Activated B cell treated with CpG ODN at 0.5 μM for 24 hours (primary cell): Measurements from ENCODE around the gene MMEL1. TPM values are rescaled to one million over a fixed set of nuclear protein-coding genes. Genes with fewer than 3 reads are reported as not detected.

ENCODE experiments used
- ATAC-seq: fragments of 200-7000 bp; cut with Tn5 transposase; one replicate; pipeline ENCODE4 v1.10.0; 2021; ENCODE audit warnings: low read depth, mild to moderate bottlenecking, moderate library complexity
- CTCF ChIA-PET: fragments of 350-600 bp; sonication (Branson Sonifier 250); formaldehyde crosslinking; loops from one replicate; lab custom pipeline; 2021; ENCODE audit warnings: antibody characterized with exemption; lab: Charles Lee
- POLR2A ChIA-PET: fragments of 350-600 bp; sonication (Branson Sonifier 250); formaldehyde crosslinking; loops from one replicate; lab custom pipeline; 2021; ENCODE audit warnings: antibody characterized with exemption; lab: Charles Lee
- DNase-seq: peaks from one replicate; pipeline ENCODE4 v3.0.0; 2022
- H3K27ac Mint-ChIP-seq: one replicate; pipeline ENCODE4 v1.8.0; 2020; ENCODE audit warnings: mixed read lengths
- H3K27me3 Mint-ChIP-seq: one replicate; pipeline ENCODE4 v1.8.0; 2021; ENCODE audit warnings: mixed read lengths
- H3K36me3 Mint-ChIP-seq: one replicate; pipeline ENCODE4 v1.8.0; 2021; ENCODE audit warnings: low read depth, mixed read lengths
- H3K4me1 Mint-ChIP-seq: one replicate; pipeline ENCODE4 v1.8.0; 2021; ENCODE audit warnings: mixed read lengths
- H3K4me3 Mint-ChIP-seq: one replicate; pipeline ENCODE4 v1.8.0; 2020; ENCODE audit warnings: mild to moderate bottlenecking, mixed read lengths
- H3K9me3 Mint-ChIP-seq: one replicate; pipeline ENCODE4 v1.8.0; 2020; ENCODE audit warnings: mixed read lengths
- intact Hi-C: fragments of 100-400 bp; cut with micrococcal nuclease; formaldehyde crosslinking; loops from one replicate; pipeline ENCODE4 v1.15.1; 2024
- total RNA-seq: library from RNA; stranded (reverse); gene quantifications from 2 replicates; pipeline ENCODE4 v1.2.3, GENCODE V29; 2022
- TF ChIP-seq, protein P1 (sequence below): fragments of 200-600 bp; IDR thresholded peaks from one replicate; pipeline ENCODE4 v1.8.0; 2022; ENCODE audit warnings: antibody characterized with exemption, mild to moderate bottlenecking

Gene MMEL1
- total RNA-seq, 1 donor from 2014 or later = not detected

DNA sequence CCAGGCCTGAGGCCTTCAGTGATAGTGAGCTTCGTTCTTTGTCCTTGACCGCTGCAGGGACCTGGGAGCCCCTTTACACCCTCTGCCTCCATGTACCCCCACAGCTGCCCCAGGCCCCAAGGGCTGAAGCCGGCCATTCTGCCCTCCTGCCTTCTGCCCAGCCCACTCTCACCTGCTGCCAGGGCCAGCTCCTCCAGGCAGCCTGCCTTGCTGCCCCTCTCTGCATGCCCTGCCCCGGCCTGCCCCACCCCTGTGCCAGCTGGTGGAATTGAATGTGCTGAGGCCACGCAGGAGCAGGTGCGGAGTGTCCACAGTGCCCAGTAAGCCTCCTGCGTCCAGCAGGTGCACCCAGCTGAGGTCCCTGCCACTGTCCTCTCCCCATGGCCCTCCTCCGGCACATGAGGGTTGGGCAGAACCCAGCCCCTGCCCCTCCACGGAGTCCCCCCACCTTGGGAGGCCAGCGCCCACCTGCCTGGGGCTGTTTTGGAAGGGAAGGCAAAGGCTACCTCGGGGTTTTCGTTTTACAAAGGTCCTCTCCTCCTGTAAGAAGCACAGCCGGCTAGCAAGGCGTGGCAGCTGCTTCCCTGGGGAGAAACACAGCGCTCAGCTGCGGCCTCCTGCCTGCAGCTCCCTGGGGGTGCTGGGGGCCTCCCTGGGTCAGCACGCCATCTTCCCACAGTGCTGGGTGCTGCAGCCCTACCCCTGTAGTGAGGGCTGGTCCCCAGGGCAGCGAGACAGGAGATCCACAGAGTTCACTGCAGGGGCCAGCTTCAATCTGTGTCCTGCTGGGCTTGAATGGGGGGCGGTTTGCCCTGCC, 21.0 kb downstream of the MMEL1 start:
- TF ChIP-seq, protein P1, sequence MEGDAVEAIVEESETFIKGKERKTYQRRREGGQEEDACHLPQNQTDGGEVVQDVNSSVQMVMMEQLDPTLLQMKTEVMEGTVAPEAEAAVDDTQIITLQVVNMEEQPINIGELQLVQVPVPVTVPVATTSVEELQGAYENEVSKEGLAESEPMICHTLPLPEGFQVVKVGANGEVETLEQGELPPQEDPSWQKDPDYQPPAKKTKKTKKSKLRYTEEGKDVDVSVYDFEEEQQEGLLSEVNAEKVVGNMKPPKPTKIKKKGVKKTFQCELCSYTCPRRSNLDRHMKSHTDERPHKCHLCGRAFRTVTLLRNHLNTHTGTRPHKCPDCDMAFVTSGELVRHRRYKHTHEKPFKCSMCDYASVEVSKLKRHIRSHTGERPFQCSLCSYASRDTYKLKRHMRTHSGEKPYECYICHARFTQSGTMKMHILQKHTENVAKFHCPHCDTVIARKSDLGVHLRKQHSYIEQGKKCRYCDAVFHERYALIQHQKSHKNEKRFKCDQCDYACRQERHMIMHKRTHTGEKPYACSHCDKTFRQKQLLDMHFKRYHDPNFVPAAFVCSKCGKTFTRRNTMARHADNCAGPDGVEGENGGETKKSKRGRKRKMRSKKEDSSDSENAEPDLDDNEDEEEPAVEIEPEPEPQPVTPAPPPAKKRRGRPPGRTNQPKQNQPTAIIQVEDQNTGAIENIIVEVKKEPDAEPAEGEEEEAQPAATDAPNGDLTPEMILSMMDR = no peak
- CTCF ChIA-PET = no interaction called here
- POLR2A ChIA-PET = no interaction called here
- Mint-ChIP-seq H3K4me1 (no peaks in the 10 kb centered on the region), H3K27me3 (peaks cover 13% of the 10 kb centered on the region), H3K9me3 (peaks cover 11% of the 10 kb centered on the region), H3K36me3 (no peaks in the 10 kb centered on the region), H3K27ac (no peak overlapping the region), H3K4me3 (no peak overlapping the region)
- DNase-seq (peak; percentile 13), ATAC-seq (peak; percentile 56)
- intact Hi-C loops = no loop called here

DNA sequence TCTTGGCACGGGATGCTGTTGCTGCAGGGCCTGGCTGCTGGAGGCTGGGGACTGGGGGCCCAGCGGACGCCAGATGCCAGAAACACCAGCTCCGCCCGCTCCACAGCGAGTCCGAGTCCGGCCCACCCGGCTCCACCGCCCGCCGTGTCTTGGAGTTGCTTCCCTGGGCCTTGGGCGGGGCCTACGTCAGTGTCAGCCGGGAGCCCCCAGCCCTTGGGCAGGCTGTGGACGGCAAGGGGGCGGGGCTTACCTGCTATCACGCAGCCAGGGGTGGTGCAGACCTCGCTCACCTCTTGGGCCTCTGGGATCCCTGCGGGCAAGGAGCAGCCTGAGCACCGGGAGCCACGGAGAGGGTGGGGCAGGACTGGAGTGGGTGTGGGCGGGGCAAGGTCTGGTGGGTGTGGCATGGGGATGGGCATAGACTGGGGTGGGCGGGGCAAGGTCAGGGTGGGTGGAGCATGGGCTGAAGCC, 21.8 kb downstream of the MMEL1 start:
- no peak overlapping the region for H3K27ac Mint-ChIP-seq
- H3K36me3 Mint-ChIP-seq = no peaks in the 10 kb centered on the region
- CTCF ChIA-PET = no interaction called here
- ATAC-seq (peak; percentile 49), DNase-seq (peak; percentile 14)
- POLR2A ChIA-PET = no interaction called here
- TF ChIP-seq, protein P1 = no peak
- intact Hi-C loops = no loop called here
- no peaks in the 10 kb centered on the region for H3K4me1 Mint-ChIP-seq
- H3K9me3 Mint-ChIP-seq = peaks cover 8% of the 10 kb centered on the region
- H3K27me3 Mint-ChIP-seq = peaks cover 13% of the 10 kb centered on the region
- H3K4me3 Mint-ChIP-seq = no peak overlapping the region

DNA sequence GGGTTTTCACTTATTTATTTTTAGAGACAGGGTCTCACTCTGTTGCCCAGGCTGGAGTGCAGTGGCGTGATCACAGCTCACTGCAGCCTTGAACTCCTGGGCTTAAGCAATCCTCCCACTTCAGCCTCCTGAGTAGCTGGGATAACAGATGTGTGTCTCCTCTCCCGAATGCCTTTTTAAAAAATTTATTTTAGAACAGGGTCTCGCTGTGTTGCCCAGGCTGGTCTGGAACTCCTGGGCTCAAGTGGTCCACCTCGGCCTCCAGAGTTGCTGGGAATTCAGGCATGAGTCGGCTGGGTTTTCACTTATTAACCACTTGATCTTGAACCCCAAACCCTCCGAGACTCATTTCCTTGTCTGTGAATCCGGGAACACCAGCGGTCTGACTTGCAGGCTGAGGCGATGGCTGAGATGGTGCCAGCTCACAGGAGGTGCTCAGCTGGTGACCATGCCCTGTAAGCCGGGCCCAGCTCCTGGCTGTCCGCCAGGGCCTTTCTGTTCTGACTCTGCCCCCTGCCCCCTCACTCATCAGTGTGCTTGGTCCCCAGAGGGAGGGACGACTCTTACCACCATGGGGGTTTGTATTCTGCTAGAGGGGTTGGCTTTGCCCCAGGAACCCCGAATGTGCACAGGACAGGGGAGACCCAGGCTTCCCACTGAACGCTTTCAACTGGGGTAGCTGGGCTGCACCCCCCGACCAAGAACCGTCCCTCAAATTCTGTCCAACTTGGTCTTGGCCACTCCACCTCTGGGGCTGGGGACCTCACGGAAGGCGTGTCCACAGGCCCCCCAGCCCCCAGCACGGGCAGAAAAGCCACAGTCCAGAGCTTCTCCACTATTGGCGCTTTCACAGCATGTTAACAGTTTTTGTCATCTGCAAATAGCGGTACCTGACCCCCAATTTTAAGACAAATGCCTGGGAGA, 22.5 kb downstream of the MMEL1 start:
- no peak for ATAC-seq
- intact Hi-C loops = no loop called here
- CTCF ChIA-PET = no interaction called here
- TF ChIP-seq, protein P1 = no peak
- H3K4me1 Mint-ChIP-seq = no peaks in the 10 kb centered on the region
- peaks cover 7% of the 10 kb centered on the region for H3K9me3 Mint-ChIP-seq
- H3K27ac Mint-ChIP-seq = no peak overlapping the region
- DNase-seq = no peak
- H3K4me3 Mint-ChIP-seq = no peak overlapping the region
- H3K27me3 Mint-ChIP-seq = peaks cover 12% of the 10 kb centered on the region
- POLR2A ChIA-PET = no interaction called here
- H3K36me3 Mint-ChIP-seq = no peaks in the 10 kb centered on the region

DNA sequence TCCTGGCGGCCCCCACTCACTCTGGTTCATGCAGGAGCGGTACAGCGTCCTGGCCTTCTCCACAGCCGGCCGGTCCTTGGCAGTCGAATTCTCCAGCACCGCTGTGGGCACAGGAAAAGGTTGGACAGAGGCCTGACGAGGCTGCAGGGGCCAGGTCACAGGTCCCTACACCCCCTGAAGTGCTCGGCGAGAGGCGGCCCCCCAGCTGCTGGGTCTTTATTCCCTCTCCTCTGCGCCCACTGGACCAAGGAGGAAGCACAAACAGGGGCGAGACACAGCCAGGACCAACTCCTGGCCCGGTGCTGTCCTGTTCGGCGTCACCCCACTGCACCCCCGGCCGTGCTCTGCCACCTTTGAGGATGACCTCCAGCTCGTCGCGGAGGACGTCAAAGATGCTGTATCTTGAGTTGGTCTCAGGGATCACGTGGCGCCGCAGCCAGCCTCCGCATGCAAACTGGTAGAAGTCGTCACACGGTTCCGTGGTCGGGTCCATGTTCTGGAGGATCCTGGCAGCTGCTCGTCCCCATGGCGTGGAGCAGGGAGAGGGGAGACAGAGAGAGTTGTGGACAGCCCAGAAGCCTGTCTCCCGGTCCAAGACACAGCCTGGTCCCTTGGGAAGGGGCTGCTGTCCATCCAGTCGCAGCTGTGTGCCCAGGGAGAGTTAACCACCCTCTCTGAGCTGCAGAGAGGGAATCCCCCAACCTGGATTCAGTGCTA, 23.3 kb downstream of the MMEL1 start:
- ChIA-PET POLR2A (no interaction called here), CTCF (no interaction called here)
- intact Hi-C loops = no loop called here
- H3K27ac Mint-ChIP-seq = no peak overlapping the region
- no peak overlapping the region for H3K4me3 Mint-ChIP-seq
- no peaks in the 10 kb centered on the region for H3K4me1 Mint-ChIP-seq
- DNase-seq (peak; percentile 10), ATAC-seq (no peak)
- H3K9me3 Mint-ChIP-seq = peaks cover 5% of the 10 kb centered on the region
- H3K36me3 Mint-ChIP-seq = no peaks in the 10 kb centered on the region
- TF ChIP-seq, protein P1 = no peak
- H3K27me3 Mint-ChIP-seq = peaks cover 8% of the 10 kb centered on the region
